ENCODE results near the gene PPP1R7.

DNA sequence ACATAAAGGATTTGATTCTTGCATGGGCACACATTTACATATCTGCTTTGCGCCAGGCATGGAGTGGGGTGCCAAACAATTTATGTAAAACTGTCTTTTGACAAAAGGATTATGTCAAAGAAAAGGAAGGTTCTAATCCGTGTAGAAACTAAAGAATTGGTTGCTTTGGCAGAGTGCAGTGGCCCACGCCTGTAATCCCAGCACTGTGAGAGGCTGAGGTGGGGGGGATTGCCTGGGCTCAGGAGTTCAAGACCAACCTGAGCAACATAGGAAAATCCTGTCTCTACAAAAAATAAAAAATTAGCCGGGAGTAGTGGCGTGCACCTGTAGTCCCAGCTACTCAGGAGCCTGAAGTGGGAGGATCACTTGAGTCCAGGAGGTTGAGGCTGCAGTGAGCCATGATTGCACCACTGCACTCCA, 47.1 kb upstream of the PPP1R7 start:
- no peak for TF ChIP-seq MAX (IDR thresholded peaks at IDR 0.05)
- no peak for TF ChIP-seq RAD21 (IDR thresholded peaks at IDR 0.05; ENCODE audit: low read depth)
- TF ChIP-seq USF1 (IDR thresholded peaks at IDR 0.05), result no peak
- TF ChIP-seq TCF12 (IDR thresholded peaks at IDR 0.05; ENCODE audit: low read depth), result no peak
- TF ChIP-seq ZBTB7A (IDR thresholded peaks at IDR 0.05; ENCODE audit: low read depth), result no peak
- no peak for TF ChIP-seq YY1 (IDR thresholded peaks at IDR 0.05; ENCODE audit: low read depth)
- no peak for TF ChIP-seq EP300 (IDR thresholded peaks at IDR 0.05; ENCODE audit: borderline replicate concordance)
- TF ChIP-seq FOXM1 (IDR thresholded peaks at IDR 0.05; ENCODE audit: borderline replicate concordance, low read depth), result no peak
- TF ChIP-seq EGR1 (IDR thresholded peaks at IDR 0.05), result no peak
- TF ChIP-seq CEBPB (IDR thresholded peaks at IDR 0.05), result no peak
- no peak for TF ChIP-seq CREB1 (IDR thresholded peaks at IDR 0.05; ENCODE audit: low read depth)

Data from Ishikawa (cell line).